ENCODE data around the gene VPS37C. TPM values are rescaled to one million over a fixed set of nuclear protein-coding genes. Genes with fewer than 3 reads are reported as not detected.

The VPS37C gene
- total RNA-seq, 1 experiment from 2014 or later = 24.0 TPM

DNA sequence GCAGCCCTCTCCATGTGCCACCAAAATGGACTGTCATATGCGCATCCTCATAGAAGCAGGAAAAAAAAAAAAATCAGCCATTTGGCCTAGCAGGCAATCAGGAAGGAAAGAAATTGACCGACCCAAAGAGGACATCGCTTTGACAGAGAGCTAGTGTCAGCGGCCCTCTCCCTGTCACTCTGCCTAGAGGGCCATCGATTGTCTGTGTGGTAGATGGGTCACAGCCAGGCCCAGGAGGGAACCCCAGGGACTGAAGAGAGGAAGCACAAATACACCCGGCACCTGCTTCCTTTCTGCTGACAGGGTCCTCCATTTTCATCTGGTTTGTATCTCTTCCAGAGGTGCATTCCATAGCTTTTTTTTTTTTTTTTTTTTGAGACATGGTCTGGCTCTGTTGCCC is 21.8 kb downstream of the VPS37C start:
- BruUV-seq (replicated peaks) = no TSS peak
- POLR2A ChIA-PET = no interaction called here

DNA sequence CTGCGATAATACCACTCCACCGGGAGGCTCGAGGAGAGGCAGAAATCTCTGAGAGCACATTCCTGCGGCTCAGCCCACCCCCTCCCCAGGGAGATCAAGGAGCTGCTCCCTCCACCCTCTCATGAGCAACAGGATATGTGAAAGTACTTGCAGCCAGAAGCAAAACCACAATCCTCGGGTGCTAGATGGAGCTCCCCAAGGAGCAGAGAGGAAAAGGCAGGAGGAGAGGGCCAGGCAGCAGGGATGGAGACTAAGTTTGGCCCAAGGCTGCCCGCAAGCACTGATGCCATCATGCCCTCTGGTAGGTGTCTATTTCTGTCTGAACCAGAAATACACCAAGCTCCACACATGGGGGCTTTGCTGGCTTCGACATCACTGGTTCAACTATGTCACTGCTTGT is 22.3 kb downstream of the VPS37C start:
- POLR2A ChIA-PET = no interaction called here
- intact Hi-C loops (cut with micrococcal nuclease; ENCODE audit: unreplicated experiment) = no loop called here
- in situ Hi-C loops (cut with HindIII; ENCODE audit: low pct_unique_long_range_greater_than_20kb, low sequenced_read_pairs) = no loop called here
- no TSS peak for BruUV-seq (replicated peaks)
- Histone ChIP-seq H3K4me1 (ENCODE audit: control insufficient read depth, insufficient read depth, low read length) (no peaks in the 10 kb centered on the region), H3K36me3 (ENCODE audit: control insufficient read depth, insufficient read depth, low read length) (no peaks in the 10 kb centered on the region), H3K4me3 (ENCODE audit: low read depth in 2 of 2, low read length in 2 of 2) (no peak overlapping the region), H3K27ac (ENCODE audit: low read length) (no peak overlapping the region), H3K9me3 (ENCODE audit: control insufficient read depth, insufficient read depth, low read depth, low read length) (no peaks in the 10 kb centered on the region), H3K27me3 (ENCODE audit: control insufficient read depth, insufficient read depth, low read length) (no peaks in the 10 kb centered on the region)
- DNase-seq (ENCODE audit: low read depth, low spot score) = no peak
- ATAC-seq = no peak
- CTCF ChIA-PET = interaction anchor here (0.7 kb wide), 1 partner anchor 374 kb away, joined by 4 read pairs; no protein-coding TSS in a partner anchor
- TF ChIP-seq SIN3A (IDR thresholded peaks at IDR 0.05; ENCODE audit: borderline replicate concordance, insufficient read depth, low read depth, low read length) = no peak
- no peak for TF ChIP-seq POLR2AphosphoS5 (IDR thresholded peaks at IDR 0.05; ENCODE audit: low read depth, low read length)
- no peak for TF ChIP-seq TCF7L2 (IDR thresholded peaks at IDR 0.05; ENCODE audit: low read depth, low read length)
- TF ChIP-seq, protein P1, sequence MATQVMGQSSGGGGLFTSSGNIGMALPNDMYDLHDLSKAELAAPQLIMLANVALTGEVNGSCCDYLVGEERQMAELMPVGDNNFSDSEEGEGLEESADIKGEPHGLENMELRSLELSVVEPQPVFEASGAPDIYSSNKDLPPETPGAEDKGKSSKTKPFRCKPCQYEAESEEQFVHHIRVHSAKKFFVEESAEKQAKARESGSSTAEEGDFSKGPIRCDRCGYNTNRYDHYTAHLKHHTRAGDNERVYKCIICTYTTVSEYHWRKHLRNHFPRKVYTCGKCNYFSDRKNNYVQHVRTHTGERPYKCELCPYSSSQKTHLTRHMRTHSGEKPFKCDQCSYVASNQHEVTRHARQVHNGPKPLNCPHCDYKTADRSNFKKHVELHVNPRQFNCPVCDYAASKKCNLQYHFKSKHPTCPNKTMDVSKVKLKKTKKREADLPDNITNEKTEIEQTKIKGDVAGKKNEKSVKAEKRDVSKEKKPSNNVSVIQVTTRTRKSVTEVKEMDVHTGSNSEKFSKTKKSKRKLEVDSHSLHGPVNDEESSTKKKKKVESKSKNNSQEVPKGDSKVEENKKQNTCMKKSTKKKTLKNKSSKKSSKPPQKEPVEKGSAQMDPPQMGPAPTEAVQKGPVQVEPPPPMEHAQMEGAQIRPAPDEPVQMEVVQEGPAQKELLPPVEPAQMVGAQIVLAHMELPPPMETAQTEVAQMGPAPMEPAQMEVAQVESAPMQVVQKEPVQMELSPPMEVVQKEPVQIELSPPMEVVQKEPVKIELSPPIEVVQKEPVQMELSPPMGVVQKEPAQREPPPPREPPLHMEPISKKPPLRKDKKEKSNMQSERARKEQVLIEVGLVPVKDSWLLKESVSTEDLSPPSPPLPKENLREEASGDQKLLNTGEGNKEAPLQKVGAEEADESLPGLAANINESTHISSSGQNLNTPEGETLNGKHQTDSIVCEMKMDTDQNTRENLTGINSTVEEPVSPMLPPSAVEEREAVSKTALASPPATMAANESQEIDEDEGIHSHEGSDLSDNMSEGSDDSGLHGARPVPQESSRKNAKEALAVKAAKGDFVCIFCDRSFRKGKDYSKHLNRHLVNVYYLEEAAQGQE (IDR thresholded peaks at IDR 0.05; ENCODE audit: insufficient read depth in 1 of 2, low read depth in 2 of 2, low read length in 1 of 2) = no peak
- TF ChIP-seq, protein P2, sequence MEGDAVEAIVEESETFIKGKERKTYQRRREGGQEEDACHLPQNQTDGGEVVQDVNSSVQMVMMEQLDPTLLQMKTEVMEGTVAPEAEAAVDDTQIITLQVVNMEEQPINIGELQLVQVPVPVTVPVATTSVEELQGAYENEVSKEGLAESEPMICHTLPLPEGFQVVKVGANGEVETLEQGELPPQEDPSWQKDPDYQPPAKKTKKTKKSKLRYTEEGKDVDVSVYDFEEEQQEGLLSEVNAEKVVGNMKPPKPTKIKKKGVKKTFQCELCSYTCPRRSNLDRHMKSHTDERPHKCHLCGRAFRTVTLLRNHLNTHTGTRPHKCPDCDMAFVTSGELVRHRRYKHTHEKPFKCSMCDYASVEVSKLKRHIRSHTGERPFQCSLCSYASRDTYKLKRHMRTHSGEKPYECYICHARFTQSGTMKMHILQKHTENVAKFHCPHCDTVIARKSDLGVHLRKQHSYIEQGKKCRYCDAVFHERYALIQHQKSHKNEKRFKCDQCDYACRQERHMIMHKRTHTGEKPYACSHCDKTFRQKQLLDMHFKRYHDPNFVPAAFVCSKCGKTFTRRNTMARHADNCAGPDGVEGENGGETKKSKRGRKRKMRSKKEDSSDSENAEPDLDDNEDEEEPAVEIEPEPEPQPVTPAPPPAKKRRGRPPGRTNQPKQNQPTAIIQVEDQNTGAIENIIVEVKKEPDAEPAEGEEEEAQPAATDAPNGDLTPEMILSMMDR (IDR thresholded peaks at IDR 0.05) = no peak

More for the DNA sequence above, 21.8 kb downstream of the VPS37C start:
- CTCF ChIA-PET = interaction anchor here (0.7 kb wide), 1 partner anchor 375 kb away, joined by 4 read pairs; no protein-coding TSS in a partner anchor
- TF ChIP-seq POLR2AphosphoS5 (IDR thresholded peaks at IDR 0.05; ENCODE audit: low read depth, low read length) = no peak
- TF ChIP-seq, protein P1 (IDR thresholded peaks at IDR 0.05; ENCODE audit: insufficient read depth in 1 of 2, low read depth in 2 of 2, low read length in 1 of 2) = no peak
- TF ChIP-seq SIN3A (IDR thresholded peaks at IDR 0.05; ENCODE audit: borderline replicate concordance, insufficient read depth, low read depth, low read length) = no peak
- TF ChIP-seq TCF7L2 (IDR thresholded peaks at IDR 0.05; ENCODE audit: low read depth, low read length) = no peak
- TF ChIP-seq, protein P2 (IDR thresholded peaks at IDR 0.05) = no peak
- H3K36me3 ChIP-seq (ENCODE audit: control insufficient read depth, insufficient read depth, low read length) = no peaks in the 10 kb centered on the region
- in situ Hi-C loops (cut with HindIII; ENCODE audit: low pct_unique_long_range_greater_than_20kb, low sequenced_read_pairs) (no loop called here), intact Hi-C loops (cut with micrococcal nuclease; ENCODE audit: unreplicated experiment) (no loop called here)
- no peaks in the 10 kb centered on the region for H3K27me3 ChIP-seq (ENCODE audit: control insufficient read depth, insufficient read depth, low read length)
- H3K4me1 ChIP-seq (ENCODE audit: control insufficient read depth, insufficient read depth, low read length) = no peaks in the 10 kb centered on the region
- no peak overlapping the region for H3K4me3 ChIP-seq (ENCODE audit: low read depth in 2 of 2, low read length in 2 of 2)
- no peak for ATAC-seq
- DNase-seq (ENCODE audit: low read depth, low spot score) = no peak
- no peak overlapping the region for H3K27ac ChIP-seq (ENCODE audit: low read length)
- no peaks in the 10 kb centered on the region for H3K9me3 ChIP-seq (ENCODE audit: control insufficient read depth, insufficient read depth, low read depth, low read length)
